Upper lobe of left lung (tissue), 6 donors: ENCODE data around the gene KRT86. TPM values are rescaled to one million over a fixed set of nuclear protein-coding genes. Genes with fewer than 3 reads are reported as not detected.

Source experiments
- ATAC-seq, 2 donors: fragments of 200-7000 bp; cut with Tn5 transposase; one replicate each; pipeline ENCODE4 v1.9.1; 2022; ENCODE audit warnings: mild to moderate bottlenecking in 2 of 2, moderate library complexity in 2 of 2; ENCODE audit not compliant: low FRiP score in 2 of 2
- DNase-seq, 2 donors: peaks; one replicate each; pipeline ENCODE4 v3.0.0-alpha.2; 2019 to 2020
- H3K27ac ChIP-seq, 4 donors: fragments of 200-600 bp; sonication (generic); one replicate each; pipeline ENCODE4 v1.5.1; 2016 to 2019
- H3K27me3 ChIP-seq, 4 donors: fragments of 200-600 bp; sonication (generic); one replicate each; pipeline ENCODE4 v1.5.1; 2017 to 2019
- H3K36me3 ChIP-seq, 4 donors: fragments of 200-600 bp; sonication (generic); one replicate each; pipeline ENCODE4 v1.5.1; 2016 to 2019
- H3K4me1 ChIP-seq, 4 donors: fragments of 200-600 bp; sonication (generic); one replicate each; pipeline ENCODE4 v1.5.1; 2018 to 2019
- H3K4me3 ChIP-seq, 4 donors: fragments of 200-600 bp; sonication (generic); one replicate each; pipeline ENCODE4 v1.5.1; 2017 to 2019; ENCODE audit warnings: mild to moderate bottlenecking in 2 of 4, moderate library complexity in 1 of 4
- H3K9me3 ChIP-seq, 4 donors: fragments of 200-600 bp; sonication (generic); one replicate each; pipeline ENCODE4 v1.5.1; 2018 to 2019
- EP300 ChIP-seq, 4 donors: sonication (generic); formaldehyde crosslinking; IDR thresholded peaks; one replicate each; pipeline ENCODE4 v1.5.1; 2017; ENCODE audit warnings: antibody characterized with exemption in 4 of 4, control low read depth in 2 of 4
- POLR2A ChIP-seq, 4 donors: fragments of 450-650 bp; IDR thresholded peaks; one replicate each; pipeline ENCODE4 v1.5.1; 2016 to 2017; ENCODE audit warnings: antibody characterized with exemption in 4 of 4, mild to moderate bottlenecking in 2 of 4
- POLR2AphosphoS5 ChIP-seq, 2 donors: sonication (generic); formaldehyde crosslinking; IDR thresholded peaks; one replicate each; pipeline ENCODE4 v1.5.1; 2017; ENCODE audit warnings: antibody characterized with exemption in 2 of 2
- WGBS, 2 donors: methylation state at CpG; one replicate each; pipeline ENCODE4 v1.1.5; 2017 to 2018; 5-methylcytosine and 5-hydroxymethylcytosine counted together
- total RNA-seq, 6 donors: library from RNA; depleted of rRNA in 4 of 6; stranded (reverse); fragments of >200 nt in 4 of 6; gene quantifications; one replicate each; pipeline versions ENCODE4 v1.1.0 to v1.2.1, GENCODE V29; 2016 to 2021
- TF ChIP-seq, protein P1 (sequence below), 6 experiments: fragments of 450-650 bp in 4 of 6; fragments of 200-600 bp in 2 of 6; sonication (generic) in 2 of 6; IDR thresholded peaks; one replicate each; pipeline ENCODE4 v1.5.1; 2016 to 2019; ENCODE audit warnings: antibody characterized with exemption in 6 of 6
- donor health status: DM: no; HTN: no; CAD: no; lungs with moderate emphysema.
- donor health status: DM: no; HTN: yes; CAD: no; lungs with severe emphysema.

The KRT86 gene
- total RNA-seq, 6 donors from 2014 or later: 0.30 to 1.5 (median 0.93) TPM; not detected in 2

DNA sequence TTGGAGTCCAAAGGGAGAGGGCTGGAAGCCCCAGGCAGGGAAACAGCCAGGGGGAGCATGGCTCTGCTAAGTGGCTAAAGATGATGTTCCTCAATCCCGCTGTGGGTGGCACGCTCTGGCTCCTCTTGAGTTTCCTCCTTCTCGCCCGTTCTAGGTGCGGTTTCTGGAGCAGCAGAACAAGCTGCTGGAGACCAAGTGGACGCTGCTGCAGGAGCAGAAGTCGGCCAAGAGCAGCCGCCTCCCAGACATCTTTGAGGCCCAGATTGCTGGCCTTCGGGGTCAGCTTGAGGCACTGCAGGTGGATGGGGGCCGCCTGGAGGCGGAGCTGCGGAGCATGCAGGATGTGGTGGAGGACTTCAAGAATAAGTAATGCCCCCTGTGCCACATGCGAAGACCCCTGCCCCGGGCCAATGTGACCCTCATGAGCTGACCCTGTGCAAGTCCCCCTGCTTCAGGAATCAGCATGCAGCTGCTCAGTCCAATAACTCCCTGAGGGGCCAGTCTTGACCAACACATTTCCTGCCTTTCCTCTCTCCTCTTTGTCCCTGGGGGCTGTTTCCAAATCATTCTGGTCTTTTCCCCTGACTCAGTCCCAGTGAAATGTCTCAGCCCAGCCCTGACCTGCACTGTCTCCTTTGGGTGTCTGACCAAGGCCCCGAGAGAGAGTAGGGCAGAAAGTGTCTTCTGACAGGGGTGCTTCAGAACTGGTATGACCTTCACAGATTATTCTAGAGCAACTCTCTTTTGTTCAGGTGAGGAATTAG is 39.3 kb upstream of the KRT86 start:
- Histone ChIP-seq H3K36me3 (peaks cover 0 to 9% (median 0%) of the 10 kb centered on the region in 4 donors), H3K27ac (peak overlapping the region; percentile 81 to 94 (median 82)), H3K4me3 (peak overlapping the region; percentile 7 to 53 (median 51)), H3K4me1 (peaks cover 3 to 70% (median 39%) of the 10 kb centered on the region in 4 donors), H3K27me3 (peaks cover 0 to 21% (median 5%) of the 10 kb centered on the region in 4 donors), H3K9me3 (no peaks in the 10 kb centered on the region)
- TF ChIP-seq, protein P1, sequence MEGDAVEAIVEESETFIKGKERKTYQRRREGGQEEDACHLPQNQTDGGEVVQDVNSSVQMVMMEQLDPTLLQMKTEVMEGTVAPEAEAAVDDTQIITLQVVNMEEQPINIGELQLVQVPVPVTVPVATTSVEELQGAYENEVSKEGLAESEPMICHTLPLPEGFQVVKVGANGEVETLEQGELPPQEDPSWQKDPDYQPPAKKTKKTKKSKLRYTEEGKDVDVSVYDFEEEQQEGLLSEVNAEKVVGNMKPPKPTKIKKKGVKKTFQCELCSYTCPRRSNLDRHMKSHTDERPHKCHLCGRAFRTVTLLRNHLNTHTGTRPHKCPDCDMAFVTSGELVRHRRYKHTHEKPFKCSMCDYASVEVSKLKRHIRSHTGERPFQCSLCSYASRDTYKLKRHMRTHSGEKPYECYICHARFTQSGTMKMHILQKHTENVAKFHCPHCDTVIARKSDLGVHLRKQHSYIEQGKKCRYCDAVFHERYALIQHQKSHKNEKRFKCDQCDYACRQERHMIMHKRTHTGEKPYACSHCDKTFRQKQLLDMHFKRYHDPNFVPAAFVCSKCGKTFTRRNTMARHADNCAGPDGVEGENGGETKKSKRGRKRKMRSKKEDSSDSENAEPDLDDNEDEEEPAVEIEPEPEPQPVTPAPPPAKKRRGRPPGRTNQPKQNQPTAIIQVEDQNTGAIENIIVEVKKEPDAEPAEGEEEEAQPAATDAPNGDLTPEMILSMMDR (IDR thresholded peaks at IDR 0.05): no peak
- TF ChIP-seq POLR2AphosphoS5 (IDR thresholded peaks at IDR 0.05) (no peak), POLR2A (IDR thresholded peaks at IDR 0.05) (no peak), EP300 (IDR thresholded peaks at IDR 0.05) (no peak)
- no peak for ATAC-seq
- 77% methylated on average over 3 to 15 of the region's 15 CpGs for WGBS, 2 donors
- peak in 1 of 2 donors; percentile 44 for DNase-seq

DNA sequence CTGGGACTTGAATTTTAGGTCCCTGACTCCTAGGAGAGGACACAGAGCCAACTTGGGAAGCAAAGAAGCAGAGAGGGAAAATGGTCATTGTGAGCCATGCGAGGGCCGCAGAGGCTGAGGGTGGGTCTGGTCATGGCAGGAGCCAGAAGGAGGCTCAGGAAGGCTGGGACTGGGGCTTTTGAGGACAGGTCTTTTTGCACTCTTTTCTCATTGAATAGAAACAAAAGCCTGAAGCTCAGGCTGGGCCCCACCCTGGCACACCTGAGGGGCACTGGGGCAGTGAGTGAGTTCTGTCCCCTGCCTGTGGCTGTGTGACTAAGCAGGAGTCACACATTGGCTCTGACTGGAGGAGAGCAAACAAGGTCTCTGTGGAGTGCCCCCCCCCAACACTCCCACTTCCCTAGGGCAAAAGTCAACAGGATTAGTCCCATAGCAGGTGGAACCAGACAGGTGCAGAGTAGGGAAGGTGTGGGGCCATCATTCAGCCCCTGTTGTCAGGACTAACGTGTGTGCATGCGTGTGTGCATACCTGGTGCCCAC is 38.6 kb upstream of the KRT86 start:
- 83 to 91% methylated on average over 4 of the region's 4 CpGs for whole genome bisulfite sequencing, 2 donors
- peak overlapping the region in 1 of 4 donors; percentile 51 for H3K4me3 ChIP-seq
- DNase-seq: peak in 1 of 2 donors; percentile 66

DNA sequence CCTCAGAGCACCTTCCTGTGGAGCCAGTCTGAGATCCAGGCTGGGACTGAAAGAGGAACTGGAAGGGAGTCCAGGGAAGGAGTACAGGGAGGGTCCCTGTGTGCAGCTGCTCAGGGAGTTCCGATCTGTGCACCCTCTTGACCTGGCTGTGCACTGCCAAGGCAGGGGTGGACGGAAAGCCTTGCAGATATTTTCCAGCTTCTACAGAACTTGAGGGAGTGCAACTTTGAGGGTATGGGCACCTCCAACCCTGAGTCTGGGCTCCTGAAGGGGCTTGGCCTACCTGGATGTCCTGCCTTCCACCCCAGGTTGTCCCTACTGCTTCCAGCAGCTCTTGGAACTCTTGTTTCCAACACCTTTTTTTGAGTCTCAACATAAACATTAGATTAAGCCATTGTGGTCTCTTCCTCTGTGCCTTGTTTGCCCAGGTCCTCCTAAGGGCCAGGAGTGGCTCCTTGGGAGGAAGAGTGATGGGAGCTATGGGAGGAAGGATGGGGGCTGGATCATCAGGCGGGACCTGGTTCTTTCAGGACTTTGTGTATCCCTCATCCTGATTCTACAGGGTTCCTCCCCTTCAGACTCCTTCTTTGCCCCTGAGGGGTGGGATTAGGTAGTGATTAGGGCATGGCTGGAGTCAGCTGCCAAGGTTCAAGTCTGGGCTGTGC is 37.9 kb upstream of the KRT86 start:
- peaks cover 0 to 14% (median 5%) of the 10 kb centered on the region in 4 donors for H3K27me3 ChIP-seq
- H3K4me1 ChIP-seq: peaks cover 3 to 57% (median 30%) of the 10 kb centered on the region in 4 donors
- ATAC-seq (no peak), DNase-seq (no peak)
- peaks cover 0 to 9% (median 0%) of the 10 kb centered on the region in 4 donors for H3K36me3 ChIP-seq
- peak overlapping the region in 1 of 4 donors; percentile 51 for H3K4me3 ChIP-seq
- H3K27ac ChIP-seq: peak overlapping the region; percentile 46 to 94 (median 82)
- no peaks in the 10 kb centered on the region for H3K9me3 ChIP-seq
- TF ChIP-seq EP300 (IDR thresholded peaks at IDR 0.05): no peak
- TF ChIP-seq POLR2AphosphoS5 (IDR thresholded peaks at IDR 0.05): no peak
- 76 to 77% methylated on average over 3 of the region's 3 CpGs for WGBS, 2 donors

More for the DNA sequence above, 38.6 kb upstream of the KRT86 start:
- ATAC-seq: no peak
- peaks cover 0 to 16% (median 5%) of the 10 kb centered on the region in 4 donors for H3K27me3 ChIP-seq
- peaks cover 3 to 63% (median 33%) of the 10 kb centered on the region in 4 donors for H3K4me1 ChIP-seq
- H3K9me3 ChIP-seq: no peaks in the 10 kb centered on the region
- H3K36me3 ChIP-seq: peaks cover 0 to 9% (median 0%) of the 10 kb centered on the region in 4 donors
- H3K27ac ChIP-seq: peak overlapping the region; percentile 81 to 94 (median 82)
- TF ChIP-seq, protein P1 (IDR thresholded peaks at IDR 0.05): no peak
- TF ChIP-seq POLR2A (IDR thresholded peaks at IDR 0.05) (peak in 2 of 4 donors; percentile 18 to 31), POLR2AphosphoS5 (IDR thresholded peaks at IDR 0.05) (no peak), EP300 (IDR thresholded peaks at IDR 0.05) (no peak)

DNA sequence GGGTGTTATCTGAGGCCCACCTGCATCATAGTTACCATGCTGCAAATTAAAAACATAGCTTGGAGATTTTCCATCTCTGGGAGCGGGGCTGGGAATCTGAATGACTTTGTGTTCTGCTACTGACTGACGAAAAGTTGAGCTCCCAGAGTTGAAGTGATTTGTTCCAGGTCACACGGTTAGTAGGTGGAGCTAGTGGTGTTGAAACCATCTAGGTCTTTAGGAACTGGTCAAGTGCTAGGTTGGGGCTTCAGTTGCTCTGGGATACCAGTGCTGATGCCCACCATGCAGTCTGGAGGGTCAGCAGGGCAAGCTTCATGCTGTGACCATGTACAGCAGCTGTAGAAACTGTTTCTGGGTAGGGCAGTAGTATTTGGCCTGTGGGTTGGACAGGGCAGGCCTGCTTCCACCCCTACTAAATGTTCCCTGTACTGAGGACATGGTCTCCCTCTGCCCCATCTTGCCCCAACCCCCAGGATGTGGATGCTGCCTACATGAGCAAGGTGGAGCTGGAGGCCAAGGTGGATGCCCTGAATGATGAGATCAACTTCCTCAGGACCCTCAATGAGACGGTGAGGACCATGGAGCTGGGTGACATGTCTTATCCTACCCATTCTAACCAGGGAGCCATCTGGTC is 36.1 kb upstream of the KRT86 start:
- WGBS, 2 donors: 79 to 85% methylated on average over 4 of the region's 4 CpGs
- no peak for TF ChIP-seq EP300 (IDR thresholded peaks at IDR 0.05)
- TF ChIP-seq, protein P1 (IDR thresholded peaks at IDR 0.05): no peak
- TF ChIP-seq POLR2A (IDR thresholded peaks at IDR 0.05): no peak
- H3K27me3 ChIP-seq: peaks cover 0 to 5% (median 1%) of the 10 kb centered on the region in 4 donors
- peak overlapping the region in 3 of 4 donors; percentile 35 to 61 (median 37) for H3K27ac ChIP-seq
- H3K4me1 ChIP-seq: peaks cover 3 to 51% (median 28%) of the 10 kb centered on the region in 4 donors
- no peak for ATAC-seq
- no peak for DNase-seq
- H3K4me3 ChIP-seq: no peak overlapping the region
- peaks cover 0 to 13% (median 0%) of the 10 kb centered on the region in 4 donors for H3K36me3 ChIP-seq
- no peaks in the 10 kb centered on the region for H3K9me3 ChIP-seq
